Body of pancreas (tissue), 4 donors: ENCODE measurements around the gene SP6. TPM values are rescaled to one million over a fixed set of nuclear protein-coding genes. Genes with fewer than 3 reads are reported as not detected.
A peak's percentile ranks its signal among the peaks of the same experiment; 100 is the strongest.

ENCODE experiments used
- ATAC-seq: fragments of 150-250 bp; one replicate; pipeline ENCODE4 v1.9.1; 2016
- DNase-seq, 4 donors: peaks; one replicate each; pipeline ENCODE4 v3.0.0-alpha.2; 2019
- H3K27ac ChIP-seq, 4 donors: fragments of 200-600 bp; sonication (generic); 1 replicate in 3 of 4; 2 replicates in 1 of 4; pipeline versions ENCODE4 v1.5.1 to v1.6.1; 2016 to 2019; ENCODE audit warnings: mild to moderate bottlenecking in 1 of 4, mixed read lengths in 1 of 4, moderate library complexity in 1 of 4
- H3K27me3 ChIP-seq, 2 donors: fragments of 200-600 bp; sonication (generic); one replicate each; pipeline ENCODE4 v1.6.0; 2016; ENCODE audit warnings: mild to moderate bottlenecking in 1 of 2
- H3K36me3 ChIP-seq, 2 donors: fragments of 200-600 bp; sonication (generic); replicated peaks in 1 of 2; 2 replicates each; pipeline ENCODE4 v1.5.1; 2016; ENCODE audit warnings: low read depth in 2 of 2; ENCODE audit not compliant: insufficient read depth in 1 of 2
- H3K4me1 ChIP-seq: fragments of 200-600 bp; sonication (generic); one replicate; pipeline ENCODE4 v1.6.0; 2016
- H3K4me3 ChIP-seq, 2 donors: fragments of 200-600 bp; sonication (generic); 1 replicate in 1 of 2; 2 replicates in 1 of 2; pipeline ENCODE4 v1.5.1; 2016 to 2019
- H3K9me3 ChIP-seq, 3 donors: fragments of 200-600 bp; sonication (generic); 1 replicate in 2 of 3; 2 replicates in 1 of 3; pipeline ENCODE4 v1.5.1; 2016
- CTCF ChIP-seq, 7 experiments: fragments of 450-650 bp in 4 of 7; fragments of 200-600 bp in 3 of 7; sonication (generic) in 3 of 7; IDR thresholded peaks; one replicate each; pipeline ENCODE4 v1.5.1; 2016 to 2019; ENCODE audit warnings: antibody characterized with exemption in 7 of 7
- POLR2A ChIP-seq, 3 donors: fragments of 450-650 bp; IDR thresholded peaks; one replicate each; pipeline ENCODE4 v1.6.1; 2016; ENCODE audit warnings: antibody characterized with exemption in 3 of 3, mild to moderate bottlenecking in 2 of 3
- WGBS, 2 donors: methylation state at CpG; one replicate each; pipeline ENCODE4 v1.1.5; 2017; 5-methylcytosine and 5-hydroxymethylcytosine counted together
- intact Hi-C: fragments of 100-400 bp; cut with DNase I; formaldehyde crosslinking; loops from one replicate; pipeline ENCODE4 v1.15.1; 2023
- total RNA-seq, 2 donors: library from RNA; depleted of rRNA; stranded (reverse); fragments of >200 nt; gene quantifications; one replicate each; pipeline ENCODE4 v1.1.0, GENCODE V29; 2016

SP6 gene
- total RNA-seq, 2 donors from 2014 or later: 0.26 to 0.99 TPM

GRCh38 chr17:47822785-47823184, 28.2 kb downstream of the SP6 start:
- peaks cover 9 to 21% of the 10 kb centered on the region in 2 donors for H3K36me3 ChIP-seq
- H3K4me3 ChIP-seq: no peak overlapping the region
- TF ChIP-seq POLR2A (IDR thresholded peaks at IDR 0.05): no peak
- TF ChIP-seq CTCF (IDR thresholded peaks at IDR 0.05): no peak
- WGBS, 2 donors: 89 to 91% methylated on average over 4 of the region's 4 CpGs
- intact Hi-C loops: no loop called here
- ATAC-seq: no peak
- no peaks in the 10 kb centered on the region for H3K27me3 ChIP-seq
- no peak for DNase-seq
- peak overlapping the region in 1 of 4 donors; percentile 77 for H3K27ac ChIP-seq
- H3K9me3 ChIP-seq: no peaks in the 10 kb centered on the region
- peaks cover 22% of the 10 kb centered on the region for H3K4me1 ChIP-seq

- intact Hi-C loops: no loop called here
- Histone ChIP-seq H3K4me3 (peak within 1 kb of the TSS; percentile 59 to 80), H3K27ac (peak within 1 kb of the TSS; percentile 53 to 77 (median 70)), H3K4me1 (peaks cover 22% of the 10 kb centered on the region), H3K9me3 (no peaks in the 10 kb centered on the region), H3K27me3 (no peaks in the 10 kb centered on the region), H3K36me3 (peaks cover 8 to 23% of the 10 kb centered on the region in 2 donors)
- TF ChIP-seq CTCF (IDR thresholded peaks at IDR 0.05) (peak in 1 of 7 experiments; percentile 32), POLR2A (IDR thresholded peaks at IDR 0.05) (peak; percentile 76 to 86 (median 85))
- DNase-seq (peak; percentile 81 to 90 (median 86)), ATAC-seq (peak; percentile 96)
- 7 to 22% methylated on average over 4 to 20 of the region's 21 CpGs for WGBS, 2 donors
Observed at GRCh38 chr17:47821424-47822391, 29.3 kb downstream of the SP6 start, which contains the start of gene OSBPL7. Gene OSBPL7 (minus strand): TSS chr17:47821794. CDS start chr17:47820278, 1,516 bp downstream.

- peak overlapping the region; percentile 53 to 77 (median 70) for H3K27ac ChIP-seq
- DNase-seq: peak in 1 of 4 donors; percentile 39
- 0 to 1% methylated on average over 4 of the region's 4 CpGs for WGBS, 2 donors
- H3K4me1 ChIP-seq: peaks cover 22% of the 10 kb centered on the region
- ATAC-seq: peak; percentile 19
- H3K36me3 ChIP-seq: peaks cover 10 to 23% of the 10 kb centered on the region in 2 donors
- no peaks in the 10 kb centered on the region for H3K9me3 ChIP-seq
- TF ChIP-seq POLR2A (IDR thresholded peaks at IDR 0.05): no peak
- no peak for TF ChIP-seq CTCF (IDR thresholded peaks at IDR 0.05)
- H3K4me3 ChIP-seq: peak overlapping the region; percentile 59 to 80
- intact Hi-C loops: no loop called here
- H3K27me3 ChIP-seq: no peaks in the 10 kb centered on the region
Observed at GRCh38 chr17:47821031-47821423, 29.9 kb downstream of the SP6 start.

- intact Hi-C loops: no loop called here
- H3K27me3 ChIP-seq: no peaks in the 10 kb centered on the region
- WGBS, 2 donors: 57% methylated on average over 11 of the region's 12 CpGs
- TF ChIP-seq CTCF (IDR thresholded peaks at IDR 0.05): no peak
- no peak for TF ChIP-seq POLR2A (IDR thresholded peaks at IDR 0.05)
- no peak for DNase-seq
- no peaks in the 10 kb centered on the region for H3K9me3 ChIP-seq
- peaks cover 10 to 28% of the 10 kb centered on the region in 2 donors for H3K36me3 ChIP-seq
- H3K27ac ChIP-seq: peak overlapping the region in 1 of 4 donors; percentile 77
- H3K4me1 ChIP-seq: peaks cover 22% of the 10 kb centered on the region
- no peak for ATAC-seq
- no peak overlapping the region for H3K4me3 ChIP-seq
Observed at GRCh38 chr17:47820033-47820789, 30.8 kb downstream of the SP6 start.
